ENCODE data around the gene OR1B1.

DNA sequence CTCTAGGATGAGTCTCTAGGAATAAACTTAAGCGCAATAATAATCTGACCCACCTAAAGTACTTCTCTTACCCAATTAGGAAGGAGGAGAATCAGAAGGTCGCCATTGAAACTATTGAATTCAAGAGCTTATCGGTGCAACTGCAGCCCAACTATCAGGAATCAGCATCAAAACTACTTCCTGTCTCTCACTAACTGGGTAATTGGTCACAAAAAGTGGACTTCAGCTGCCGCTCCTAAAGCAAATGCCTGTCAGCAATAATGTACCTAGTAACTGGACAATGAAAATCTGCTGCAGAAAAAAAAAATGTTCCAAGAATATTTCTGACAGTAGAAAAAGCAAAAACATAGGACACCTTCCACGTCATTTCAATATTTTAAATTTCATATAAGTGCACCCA, 77.6 kb downstream of the OR1B1 start:
- TF ChIP-seq, protein P1, sequence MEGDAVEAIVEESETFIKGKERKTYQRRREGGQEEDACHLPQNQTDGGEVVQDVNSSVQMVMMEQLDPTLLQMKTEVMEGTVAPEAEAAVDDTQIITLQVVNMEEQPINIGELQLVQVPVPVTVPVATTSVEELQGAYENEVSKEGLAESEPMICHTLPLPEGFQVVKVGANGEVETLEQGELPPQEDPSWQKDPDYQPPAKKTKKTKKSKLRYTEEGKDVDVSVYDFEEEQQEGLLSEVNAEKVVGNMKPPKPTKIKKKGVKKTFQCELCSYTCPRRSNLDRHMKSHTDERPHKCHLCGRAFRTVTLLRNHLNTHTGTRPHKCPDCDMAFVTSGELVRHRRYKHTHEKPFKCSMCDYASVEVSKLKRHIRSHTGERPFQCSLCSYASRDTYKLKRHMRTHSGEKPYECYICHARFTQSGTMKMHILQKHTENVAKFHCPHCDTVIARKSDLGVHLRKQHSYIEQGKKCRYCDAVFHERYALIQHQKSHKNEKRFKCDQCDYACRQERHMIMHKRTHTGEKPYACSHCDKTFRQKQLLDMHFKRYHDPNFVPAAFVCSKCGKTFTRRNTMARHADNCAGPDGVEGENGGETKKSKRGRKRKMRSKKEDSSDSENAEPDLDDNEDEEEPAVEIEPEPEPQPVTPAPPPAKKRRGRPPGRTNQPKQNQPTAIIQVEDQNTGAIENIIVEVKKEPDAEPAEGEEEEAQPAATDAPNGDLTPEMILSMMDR (IDR thresholded peaks at IDR 0.05; ENCODE audit: low read depth, low read length, poor library complexity, severe bottlenecking): no peak
- no peak for TF ChIP-seq EZH2phosphoT487 (IDR thresholded peaks at IDR 0.05; ENCODE audit: borderline replicate concordance, low read length)

All from DOHH2 (cell line).